Stimulated activated naive B cell treated with anti-CD40 and anti-IgM and Interleukin-4, amounts not matched to agents 10 μg/mL and 1 μg/mL and 100 μg/mL, for 72 hours (primary cell): ENCODE data around the gene ADAMTS17.

ENCODE experiments used
- ATAC-seq, 2 donors: fragments of 150-1000 bp; cut with Tn5 transposase; replicated peaks; 2 replicates each; pipeline ENCODE4 v1.10.0; 2021; ENCODE audit warnings: moderate library complexity in 1 of 2
- DNase-seq: peaks from one replicate; pipeline ENCODE4 v3.0.0; 2021
- H3K27ac Mint-ChIP-seq: one replicate; pipeline ENCODE4 v1.8.0; 2022; ENCODE audit warnings: mild to moderate bottlenecking, mixed read lengths
- H3K27me3 Mint-ChIP-seq, 2 donors: one replicate each; pipeline ENCODE4 v1.8.0; 2022; ENCODE audit warnings: mixed read lengths in 2 of 2
- H3K36me3 Mint-ChIP-seq, 2 donors: one replicate each; pipeline ENCODE4 v1.8.0; 2022; ENCODE audit warnings: mixed read lengths in 2 of 2, mild to moderate bottlenecking in 1 of 2
- H3K4me1 Mint-ChIP-seq, 2 donors: one replicate each; pipeline ENCODE4 v1.8.0; 2022; ENCODE audit warnings: mixed read lengths in 2 of 2, mild to moderate bottlenecking in 1 of 2
- H3K4me3 Mint-ChIP-seq, 2 donors: one replicate each; pipeline ENCODE4 v1.8.0; 2022; ENCODE audit warnings: mild to moderate bottlenecking in 2 of 2, mixed read lengths in 2 of 2, moderate library complexity in 1 of 2
- H3K9me3 Mint-ChIP-seq, 2 donors: one replicate each; pipeline ENCODE4 v1.8.0; 2022; ENCODE audit warnings: mixed read lengths in 2 of 2, mild to moderate bottlenecking in 1 of 2

The ADAMTS17 gene

GRCh38 chr15:100125401-100126191, 216.2 kb downstream of the ADAMTS17 start:
- H3K36me3 Mint-ChIP-seq = peaks cover 0 to 3% of the 10 kb centered on the region in 2 donors
- H3K27me3 Mint-ChIP-seq = peaks cover 0 to 4% of the 10 kb centered on the region in 2 donors
- ATAC-seq (no peak), DNase-seq (no peak)
- H3K4me1 Mint-ChIP-seq = no peaks in the 10 kb centered on the region
- H3K4me3 Mint-ChIP-seq = no peak overlapping the region
- no peak overlapping the region for H3K27ac Mint-ChIP-seq
- peaks cover 16 to 20% of the 10 kb centered on the region in 2 donors for H3K9me3 Mint-ChIP-seq

GRCh38 chr15:100124936-100125335, 216.8 kb downstream of the ADAMTS17 start:
- peaks cover 0 to 3% of the 10 kb centered on the region in 2 donors for H3K36me3 Mint-ChIP-seq
- no peak overlapping the region for H3K4me3 Mint-ChIP-seq
- H3K27me3 Mint-ChIP-seq = peaks cover 0 to 4% of the 10 kb centered on the region in 2 donors
- ATAC-seq = no peak
- peaks cover 17 to 23% of the 10 kb centered on the region in 2 donors for H3K9me3 Mint-ChIP-seq
- H3K4me1 Mint-ChIP-seq = no peaks in the 10 kb centered on the region
- no peak overlapping the region for H3K27ac Mint-ChIP-seq
- DNase-seq = no peak

GRCh38 chr15:100124361-100124760, 217.4 kb downstream of the ADAMTS17 start:
- H3K36me3 Mint-ChIP-seq = peaks cover 0 to 3% of the 10 kb centered on the region in 2 donors
- H3K4me3 Mint-ChIP-seq = no peak overlapping the region
- peaks cover 21 to 27% of the 10 kb centered on the region in 2 donors for H3K9me3 Mint-ChIP-seq
- no peak overlapping the region for H3K27ac Mint-ChIP-seq
- H3K27me3 Mint-ChIP-seq = peaks cover 0 to 4% of the 10 kb centered on the region in 2 donors
- ATAC-seq (no peak), DNase-seq (no peak)
- no peaks in the 10 kb centered on the region for H3K4me1 Mint-ChIP-seq

DNA sequence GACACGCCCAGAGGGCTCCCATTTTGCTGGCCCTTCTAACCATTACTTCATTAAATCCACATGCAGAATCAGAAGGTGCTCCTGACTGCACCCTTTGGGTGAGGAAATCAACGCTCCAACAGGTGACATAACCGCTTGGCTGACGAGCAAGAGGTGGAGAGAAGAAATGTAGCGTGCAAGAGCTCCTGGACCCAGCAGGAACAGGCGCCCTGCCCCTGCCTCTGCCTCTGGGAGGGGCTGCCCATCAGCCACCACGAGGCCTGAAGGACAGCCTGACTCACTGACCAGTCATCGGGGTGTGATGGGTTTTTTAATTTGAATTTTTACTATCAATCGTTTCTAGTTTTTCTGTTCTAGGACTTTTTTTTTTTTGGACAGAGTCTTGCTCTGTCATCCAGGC, 218.2 kb downstream of the ADAMTS17 start:
- peaks cover 21 to 33% of the 10 kb centered on the region in 2 donors for H3K9me3 Mint-ChIP-seq
- DNase-seq (no peak), ATAC-seq (no peak)
- H3K36me3 Mint-ChIP-seq = peaks cover 0 to 3% of the 10 kb centered on the region in 2 donors
- H3K27ac Mint-ChIP-seq = no peak overlapping the region
- H3K4me1 Mint-ChIP-seq = no peaks in the 10 kb centered on the region
- no peak overlapping the region for H3K4me3 Mint-ChIP-seq
- H3K27me3 Mint-ChIP-seq = peaks cover 0 to 4% of the 10 kb centered on the region in 2 donors

GRCh38 chr15:100121285-100121684, 220.5 kb downstream of the ADAMTS17 start:
- ATAC-seq = no peak
- DNase-seq = no peak
- Mint-ChIP-seq H3K27me3 (no peaks in the 10 kb centered on the region), H3K36me3 (peaks cover 0 to 3% of the 10 kb centered on the region in 2 donors), H3K4me3 (no peak overlapping the region), H3K4me1 (no peaks in the 10 kb centered on the region), H3K9me3 (peaks cover 24 to 36% of the 10 kb centered on the region in 2 donors), H3K27ac (no peak overlapping the region)

DNA sequence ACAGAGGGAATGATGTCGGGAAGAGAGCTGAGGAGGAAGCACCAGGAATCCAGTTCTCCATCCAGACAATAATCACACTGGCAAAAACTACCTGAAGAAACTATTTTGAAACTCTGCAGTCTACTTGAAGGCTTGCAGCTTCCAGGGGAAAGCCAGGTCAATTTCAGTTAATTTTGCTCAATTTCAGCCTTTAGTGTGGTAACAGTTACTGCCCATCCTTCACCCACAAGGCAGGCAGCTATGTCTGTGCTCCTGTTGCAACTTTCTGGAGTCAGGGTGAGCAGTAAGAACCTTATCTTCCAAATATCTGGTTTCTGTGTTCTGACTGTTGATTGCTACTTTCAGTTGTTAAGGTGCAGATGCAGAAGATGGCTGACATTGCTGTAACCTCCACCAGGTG, 221.7 kb downstream of the ADAMTS17 start:
- H3K4me1 Mint-ChIP-seq = no peaks in the 10 kb centered on the region
- no peaks in the 10 kb centered on the region for H3K27me3 Mint-ChIP-seq
- H3K4me3 Mint-ChIP-seq = no peak overlapping the region
- peaks cover 0 to 3% of the 10 kb centered on the region in 2 donors for H3K36me3 Mint-ChIP-seq
- peaks cover 24 to 36% of the 10 kb centered on the region in 2 donors for H3K9me3 Mint-ChIP-seq
- no peak for ATAC-seq
- DNase-seq = no peak
- H3K27ac Mint-ChIP-seq = no peak overlapping the region

DNA sequence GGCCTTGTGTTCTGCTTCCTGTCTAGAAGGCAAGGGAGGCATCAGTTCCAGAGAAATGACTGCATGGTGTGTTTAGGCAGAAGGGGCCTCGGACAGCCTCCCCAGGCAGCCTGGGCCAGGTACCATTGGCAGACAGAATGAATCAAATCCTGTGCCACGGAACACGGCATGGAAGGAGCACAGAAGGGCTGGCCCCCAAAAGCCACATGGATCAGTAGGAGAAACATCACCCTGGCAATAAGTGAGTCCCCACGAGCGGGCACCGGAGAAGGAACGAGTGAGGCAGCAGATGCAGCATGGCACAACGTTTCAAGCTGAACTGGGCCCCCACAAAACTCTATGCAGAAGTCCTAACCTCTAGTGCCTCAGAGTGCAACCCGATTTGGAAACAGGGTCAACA, 223.2 kb downstream of the ADAMTS17 start:
- H3K27ac Mint-ChIP-seq = no peak overlapping the region
- H3K4me3 Mint-ChIP-seq = no peak overlapping the region
- H3K9me3 Mint-ChIP-seq = peaks cover 24 to 36% of the 10 kb centered on the region in 2 donors
- peaks cover 0 to 4% of the 10 kb centered on the region in 2 donors for H3K4me1 Mint-ChIP-seq
- H3K36me3 Mint-ChIP-seq = peaks cover 0 to 3% of the 10 kb centered on the region in 2 donors
- DNase-seq (no peak), ATAC-seq (no peak)
- H3K27me3 Mint-ChIP-seq = peaks cover 4 to 7% of the 10 kb centered on the region in 2 donors

DNA sequence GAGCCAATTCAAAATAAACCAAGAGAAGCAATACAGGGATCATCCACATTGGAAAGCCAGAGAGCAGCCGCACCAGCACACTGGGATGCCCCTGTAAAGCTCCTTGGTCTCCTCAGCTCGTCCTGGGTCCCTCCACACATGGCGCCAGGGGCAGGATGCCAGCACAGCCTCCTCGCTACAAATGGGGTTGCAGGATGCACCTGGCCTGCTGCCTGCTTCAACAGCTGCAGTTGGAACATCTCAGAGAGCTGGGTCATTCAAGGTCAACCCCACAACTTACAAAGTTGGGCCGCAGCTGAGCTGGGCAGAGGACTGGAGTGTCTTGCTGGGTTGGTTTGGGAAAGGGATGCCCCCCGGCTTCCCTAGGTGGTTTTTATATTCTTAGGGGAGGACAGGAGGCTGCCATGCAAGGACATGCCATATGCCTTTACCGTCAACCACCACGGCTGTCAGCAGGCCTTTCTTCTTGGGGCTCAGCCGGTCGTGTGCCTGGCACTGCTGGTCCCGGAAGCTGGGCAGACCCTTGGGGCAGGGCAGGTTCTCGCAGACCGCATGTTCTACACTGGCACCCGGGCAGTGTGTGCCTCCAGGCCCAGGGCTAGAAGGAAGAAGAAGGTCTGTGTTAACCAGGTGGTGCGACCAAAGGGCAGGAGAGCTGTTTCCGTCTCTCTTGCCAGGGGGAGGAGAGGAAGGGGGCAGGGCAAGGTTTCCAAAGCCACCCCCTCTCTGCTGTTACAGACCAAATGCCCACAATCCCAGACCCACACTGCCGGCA, 225.2 kb downstream of the ADAMTS17 start:
- Mint-ChIP-seq H3K27me3 (peaks cover 7 to 8% of the 10 kb centered on the region in 2 donors), H3K36me3 (no peaks in the 10 kb centered on the region), H3K9me3 (peaks cover 14 to 24% of the 10 kb centered on the region in 2 donors), H3K27ac (no peak overlapping the region), H3K4me1 (peaks cover 0 to 4% of the 10 kb centered on the region in 2 donors), H3K4me3 (no peak overlapping the region)
- ATAC-seq = no peak
- no peak for DNase-seq

DNA sequence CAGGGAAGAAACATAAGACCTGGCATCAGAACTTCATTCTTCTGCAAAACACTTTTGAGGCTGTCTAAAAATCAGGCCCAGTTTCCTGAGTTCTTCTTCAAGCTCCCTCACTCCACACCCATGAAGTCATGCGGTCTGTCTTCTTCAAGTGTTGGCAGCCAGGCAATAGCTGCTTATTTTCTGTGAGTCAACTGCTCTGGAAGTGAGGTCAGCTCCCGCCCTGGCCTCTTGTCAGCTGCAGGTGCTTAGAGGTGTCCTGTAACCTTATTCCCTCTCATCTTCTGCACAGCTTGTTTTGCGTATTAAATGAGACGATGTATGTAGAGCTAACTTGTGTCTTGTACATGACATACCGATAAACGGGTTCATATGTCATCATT, 226.1 kb downstream of the ADAMTS17 start:
- ATAC-seq = no peak
- H3K27me3 Mint-ChIP-seq = peaks cover 7 to 8% of the 10 kb centered on the region in 2 donors
- no peak overlapping the region for H3K27ac Mint-ChIP-seq

GRCh38 chr15:100115066-100115710, 226.6 kb downstream of the ADAMTS17 start:
- ATAC-seq (no peak), DNase-seq (no peak)
- Mint-ChIP-seq H3K27ac (no peak overlapping the region), H3K27me3 (peaks cover 7 to 8% of the 10 kb centered on the region in 2 donors), H3K9me3 (peaks cover 7 to 13% of the 10 kb centered on the region in 2 donors), H3K4me1 (peaks cover 2 to 4% of the 10 kb centered on the region in 2 donors), H3K4me3 (no peak overlapping the region), H3K36me3 (no peaks in the 10 kb centered on the region)

More for the DNA sequence above, 226.1 kb downstream of the ADAMTS17 start:
- Mint-ChIP-seq H3K36me3 (no peaks in the 10 kb centered on the region), H3K4me3 (no peak overlapping the region), H3K4me1 (peaks cover 2 to 4% of the 10 kb centered on the region in 2 donors), H3K9me3 (peaks cover 9 to 17% of the 10 kb centered on the region in 2 donors)
- no peak for DNase-seq

DNA sequence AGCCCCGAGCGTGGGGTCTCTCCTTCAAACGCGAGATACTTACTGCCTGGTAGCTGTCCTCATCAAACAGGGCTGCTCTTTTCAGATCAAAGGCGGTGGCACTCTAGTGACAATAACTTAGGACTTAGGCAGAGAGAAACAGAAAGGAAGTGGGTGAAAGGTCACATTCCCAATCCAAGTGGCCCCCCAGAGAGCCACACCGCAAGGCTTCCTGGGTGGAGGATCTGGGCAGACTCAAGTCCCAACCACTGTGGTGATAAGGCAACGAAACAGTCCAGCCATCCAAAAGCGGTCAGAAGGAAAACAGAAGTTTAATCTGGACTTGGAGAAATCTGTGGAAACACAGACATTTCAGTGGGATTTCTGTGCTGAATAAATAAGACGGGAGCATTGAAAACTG, 227.2 kb downstream of the ADAMTS17 start:
- Mint-ChIP-seq H3K36me3 (no peaks in the 10 kb centered on the region), H3K27me3 (peaks cover 7 to 8% of the 10 kb centered on the region in 2 donors), H3K27ac (no peak overlapping the region), H3K4me3 (no peak overlapping the region), H3K9me3 (peaks cover 3 to 9% of the 10 kb centered on the region in 2 donors), H3K4me1 (peaks cover 2 to 4% of the 10 kb centered on the region in 2 donors)
- ATAC-seq = no peak
- DNase-seq = no peak

GRCh38 chr15:100114100-100114499, 227.7 kb downstream of the ADAMTS17 start:
- Mint-ChIP-seq H3K36me3 (no peaks in the 10 kb centered on the region), H3K27me3 (peaks cover 8 to 9% of the 10 kb centered on the region in 2 donors), H3K27ac (no peak overlapping the region), H3K4me1 (peaks cover 2 to 4% of the 10 kb centered on the region in 2 donors), H3K9me3 (peaks cover 3 to 8% of the 10 kb centered on the region in 2 donors), H3K4me3 (no peak overlapping the region)
- no peak for ATAC-seq
- no peak for DNase-seq

GRCh38 chr15:100113351-100114080, 228.3 kb downstream of the ADAMTS17 start:
- Mint-ChIP-seq H3K27me3 (peaks cover 12 to 14% of the 10 kb centered on the region in 2 donors), H3K4me1 (peaks cover 2 to 4% of the 10 kb centered on the region in 2 donors), H3K4me3 (no peak overlapping the region), H3K36me3 (no peaks in the 10 kb centered on the region), H3K9me3 (peaks cover 2% of the 10 kb centered on the region in 2 donors), H3K27ac (no peak overlapping the region)
- DNase-seq (no peak), ATAC-seq (no peak)
